GF-D8 (cell line): ENCODE results near the gene MVK.

Experiments
- DNase-seq: peaks from one replicate; lab custom pipeline; 2025; lab: John Stamatoyannopoulos, UW

The MVK gene

DNA sequence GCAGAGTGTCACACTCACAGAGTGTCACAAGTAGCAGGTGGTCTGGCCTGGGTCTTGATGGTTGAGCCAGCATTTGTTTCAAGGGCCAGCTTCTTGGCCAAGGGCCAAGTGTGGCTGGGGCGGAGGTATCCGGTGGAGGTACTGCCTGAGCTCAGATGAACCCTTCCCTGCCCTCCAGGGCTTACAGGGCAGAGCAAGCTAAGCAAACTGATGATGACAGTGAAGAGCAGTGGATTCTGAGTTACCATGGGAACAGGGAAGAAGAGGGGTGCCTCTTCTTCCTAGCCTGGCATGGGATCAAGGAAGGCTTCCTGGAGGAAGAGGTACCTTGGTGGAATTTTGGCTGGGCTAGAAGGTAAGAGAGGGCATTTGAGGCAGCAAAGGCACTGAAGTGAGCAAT lies 35.7 kb downstream of the MVK start:
- DNase-seq, result no peak

DNA sequence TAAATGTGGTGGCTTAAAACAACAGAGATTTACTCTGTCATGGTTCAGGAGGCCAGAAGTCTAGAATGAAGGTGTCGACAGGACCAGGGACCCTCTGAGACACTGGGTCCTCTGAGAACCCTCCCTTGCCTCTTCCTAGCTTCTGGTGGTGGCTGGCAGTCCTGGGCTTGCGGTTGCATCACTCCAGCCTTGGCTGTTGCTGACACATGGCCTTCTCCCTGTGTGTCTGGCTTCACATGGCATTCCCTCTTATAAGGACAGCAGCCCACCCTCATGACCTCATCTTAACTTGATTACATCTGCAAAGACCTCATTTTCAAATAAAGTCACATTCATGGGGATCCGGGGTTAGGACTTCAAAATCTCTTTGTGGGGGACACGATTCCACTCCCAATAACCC lies 36.9 kb downstream of the MVK start:
- no peak for DNase-seq

DNA sequence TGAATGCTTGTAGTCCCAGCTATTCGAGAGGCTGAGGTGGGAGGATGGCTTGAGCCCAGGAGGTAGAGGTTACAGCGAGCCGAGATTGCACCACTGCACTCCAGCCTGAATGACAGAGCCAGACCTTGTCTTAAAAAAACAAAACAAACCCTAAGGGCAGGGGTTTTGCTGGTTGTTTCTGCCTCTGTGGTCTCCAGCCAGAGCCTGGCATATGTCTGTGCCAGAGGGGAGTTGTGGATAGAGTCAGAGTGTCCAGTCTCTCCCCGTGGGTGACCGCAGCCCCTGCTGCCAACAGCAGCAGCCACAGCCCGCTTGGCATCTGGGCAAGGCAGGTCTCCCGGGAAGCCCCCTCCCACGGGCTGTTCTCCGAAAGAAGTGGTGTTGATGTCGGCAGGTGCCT lies 37.6 kb downstream of the MVK start:
- DNase-seq, result no peak

DNA sequence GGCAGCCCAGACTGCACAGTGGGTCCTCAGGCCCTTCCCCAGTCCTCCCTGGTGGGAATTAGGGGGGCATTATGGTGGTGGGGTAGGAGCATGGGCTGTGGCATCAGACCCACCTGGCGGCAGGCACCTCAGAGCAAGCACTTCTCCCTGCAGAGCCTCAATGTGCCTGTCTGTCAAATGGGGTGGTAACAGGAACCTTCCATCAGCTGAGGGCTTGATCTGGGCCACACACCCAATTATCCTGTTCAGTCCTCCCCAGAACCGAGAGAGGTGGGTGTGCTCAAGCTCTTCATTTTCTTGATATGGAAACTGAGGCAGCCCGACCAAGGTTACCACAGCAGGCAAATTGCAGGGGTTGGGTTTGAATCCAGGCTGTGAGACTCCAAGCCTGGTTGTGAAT lies 38.4 kb downstream of the MVK start:
- DNase-seq, result no peak

DNA sequence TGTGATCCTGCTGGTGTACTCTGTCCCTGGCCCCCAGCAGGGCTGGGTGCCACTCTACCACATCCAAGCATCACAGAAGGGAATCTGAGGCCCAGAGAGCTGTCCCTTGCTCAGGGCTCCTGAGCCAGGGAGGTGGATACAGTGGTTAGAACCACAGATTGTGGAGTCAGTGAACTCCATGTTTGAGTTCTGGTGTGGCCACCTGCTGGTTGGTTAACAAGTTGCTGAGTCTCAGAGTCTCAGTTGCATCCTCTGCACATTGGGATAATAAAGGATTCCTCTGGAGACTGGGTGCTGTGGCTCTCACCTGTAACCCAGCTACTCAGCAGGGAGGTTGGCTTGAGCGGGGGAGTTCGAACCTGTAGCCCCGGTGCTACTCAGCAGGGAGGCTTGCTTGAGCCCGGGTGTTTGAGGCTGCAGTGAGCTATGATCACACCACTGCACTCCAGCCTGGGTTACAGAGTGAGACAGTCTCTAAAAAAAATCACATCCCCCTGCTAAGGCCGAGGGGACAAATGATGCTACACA lies 39.4 kb downstream of the MVK start:
- no peak for DNase-seq

DNA sequence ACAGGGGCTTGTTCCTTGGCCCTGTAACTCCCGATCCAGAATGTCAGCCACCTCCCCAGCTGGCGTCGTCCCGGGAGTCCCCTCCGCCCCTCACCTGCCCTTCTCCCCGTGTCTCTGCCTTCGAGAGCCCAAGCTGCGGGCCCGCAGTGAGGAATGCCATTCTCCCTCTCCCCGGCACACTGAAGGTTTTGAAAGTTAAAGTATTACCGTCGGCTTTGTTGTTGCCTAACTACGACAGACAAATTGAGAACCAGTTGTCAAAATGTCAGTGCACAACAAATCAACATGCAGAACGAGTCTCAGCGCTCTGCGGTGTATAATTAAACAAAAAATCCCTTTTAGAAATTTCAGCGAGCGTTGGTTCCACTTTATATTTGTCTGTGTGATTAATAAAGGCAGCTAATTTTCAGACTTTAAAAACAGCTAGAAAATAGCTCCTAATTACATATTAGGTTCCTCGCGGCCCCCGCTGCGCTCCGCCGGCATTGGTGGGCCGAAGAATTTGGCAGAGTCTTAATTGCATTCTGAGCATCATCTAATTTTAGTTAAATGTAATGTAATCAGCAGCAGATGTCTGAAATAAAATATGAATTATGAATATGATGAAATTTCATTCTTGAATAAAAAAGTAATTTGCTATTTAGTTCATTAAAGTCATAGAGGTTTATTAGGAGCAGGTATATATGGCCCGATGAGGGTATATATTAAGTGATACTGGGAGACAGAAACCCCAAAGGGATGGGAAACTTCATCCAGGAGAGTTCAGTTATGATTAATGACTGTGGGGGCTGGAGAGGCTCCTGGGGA lies 40.3 kb downstream of the MVK start:
- DNase-seq, result no peak

DNA sequence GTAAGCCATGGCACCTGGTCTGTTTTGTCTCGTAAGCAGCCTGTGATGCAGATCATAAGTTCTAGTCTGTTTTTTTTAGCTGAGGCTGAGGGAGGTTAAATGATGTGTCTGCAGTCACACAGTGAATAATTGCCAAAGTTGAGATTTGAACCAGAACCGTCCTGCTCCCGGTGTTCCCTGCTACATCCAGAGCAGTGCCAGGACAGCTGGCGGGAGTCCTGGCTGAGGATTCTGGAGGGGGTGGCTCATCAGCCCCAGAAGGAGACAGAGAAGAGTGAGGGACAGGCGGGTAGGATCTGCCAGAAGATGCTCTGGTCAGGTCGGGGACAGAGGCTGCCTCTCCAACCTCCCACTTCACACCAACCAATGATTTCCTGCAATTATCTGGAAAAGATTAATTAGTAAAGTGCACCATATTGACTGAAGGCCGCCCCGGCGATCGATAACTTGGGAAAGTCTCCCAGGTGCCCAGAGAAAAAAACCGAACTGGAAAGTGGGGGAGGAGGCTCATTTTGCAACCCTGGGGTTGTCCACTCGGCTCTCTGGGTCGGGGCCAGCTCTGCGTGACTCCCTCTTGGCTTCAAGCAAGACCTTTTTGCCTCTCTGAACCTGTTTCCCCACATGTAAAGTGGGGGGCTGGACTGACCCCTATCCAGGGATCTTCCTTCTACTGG lies 42.1 kb downstream of the MVK start:
- DNase-seq, result no peak

DNA sequence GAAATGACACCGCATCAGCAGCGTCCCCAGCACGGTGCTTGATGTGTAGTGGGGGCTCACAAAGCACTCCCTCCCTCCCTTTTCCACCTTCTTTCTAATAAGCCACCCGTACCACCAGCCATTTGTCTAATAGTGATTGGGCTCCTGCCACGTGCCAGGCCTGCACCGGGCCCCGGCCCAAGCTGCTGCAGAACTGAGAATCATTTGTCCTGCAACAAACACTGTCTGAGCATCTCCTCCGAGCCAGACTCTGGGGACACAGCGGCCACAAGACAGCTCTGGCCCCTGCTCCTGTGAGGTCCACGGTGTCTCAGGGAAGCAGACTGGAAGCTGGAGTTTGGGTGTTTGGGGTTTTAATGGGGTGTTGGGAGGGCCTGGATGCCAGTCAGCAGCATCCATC lies 43.9 kb downstream of the MVK start:
- DNase-seq, result no peak

DNA sequence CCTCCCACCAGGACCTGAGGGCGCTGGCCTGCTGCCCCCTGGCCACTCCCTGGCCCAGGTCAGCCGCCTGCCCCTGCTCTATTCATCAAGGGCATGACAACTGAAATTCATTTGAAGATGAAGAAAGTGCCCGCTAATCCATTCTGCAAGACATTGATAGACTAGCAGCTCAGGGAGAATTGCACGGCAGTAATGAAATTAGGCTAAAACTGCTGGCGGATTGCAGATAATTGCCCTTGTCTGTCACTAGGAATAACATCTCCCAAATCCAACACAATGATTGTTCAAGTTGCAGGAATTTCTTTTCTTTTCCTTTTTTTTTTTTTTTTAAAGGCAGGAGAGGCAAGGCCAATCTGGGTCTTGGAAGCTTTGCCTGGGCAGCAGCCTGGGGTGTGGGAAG lies 44.5 kb downstream of the MVK start:
- DNase-seq, result no peak

DNA sequence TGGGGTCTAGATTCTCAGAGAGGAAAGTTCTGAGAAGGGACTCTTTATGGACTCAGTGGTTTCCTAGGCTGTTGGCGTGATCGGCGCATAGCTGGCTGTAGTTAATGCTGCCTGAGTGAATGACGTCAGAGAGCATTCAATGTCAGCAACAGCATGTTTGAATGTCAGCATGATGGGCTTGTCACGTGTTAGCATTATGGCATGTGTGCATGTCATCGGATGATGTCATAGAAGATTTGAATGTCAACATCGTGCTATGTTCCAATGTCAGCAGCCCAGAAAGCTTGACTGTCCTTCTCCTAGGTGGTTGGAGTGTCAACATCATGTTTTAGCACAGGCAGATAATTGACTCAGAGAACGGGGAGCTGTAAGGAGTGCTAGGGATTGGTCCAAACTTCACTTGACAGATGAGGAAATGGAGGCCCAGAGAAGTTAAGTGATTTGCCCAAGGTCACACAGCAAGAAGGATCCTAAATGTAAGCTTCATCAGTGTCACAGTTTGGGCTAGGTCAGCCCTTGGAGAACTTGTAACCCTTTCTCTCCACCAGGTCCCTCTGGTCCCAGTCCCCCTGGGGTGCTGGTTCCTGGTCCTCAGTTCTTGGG lies 45.5 kb downstream of the MVK start:
- DNase-seq, result no peak

DNA sequence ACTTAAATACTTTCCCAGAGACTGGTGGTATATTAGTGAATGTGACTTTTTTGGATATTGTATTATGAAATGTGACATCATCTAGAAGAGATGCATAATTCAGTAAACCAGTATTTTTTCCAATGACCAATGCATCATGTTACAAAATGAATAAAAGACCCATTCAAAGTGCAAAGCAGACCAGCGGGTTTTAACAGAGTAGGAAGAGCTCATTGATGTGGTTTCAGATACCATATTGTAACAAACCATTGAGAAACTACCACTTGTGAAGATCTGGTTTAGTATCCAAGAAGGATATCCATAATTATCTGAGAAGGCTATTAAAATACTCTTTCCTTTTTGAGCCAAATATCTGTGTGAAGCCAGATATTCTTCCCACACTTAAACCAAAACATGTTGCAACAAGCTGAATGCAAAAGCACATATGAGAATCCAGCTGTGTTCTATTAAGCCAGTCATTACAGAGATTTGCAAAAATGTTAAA lies 47.7 kb downstream of the MVK start:
- DNase-seq, result no peak

DNA sequence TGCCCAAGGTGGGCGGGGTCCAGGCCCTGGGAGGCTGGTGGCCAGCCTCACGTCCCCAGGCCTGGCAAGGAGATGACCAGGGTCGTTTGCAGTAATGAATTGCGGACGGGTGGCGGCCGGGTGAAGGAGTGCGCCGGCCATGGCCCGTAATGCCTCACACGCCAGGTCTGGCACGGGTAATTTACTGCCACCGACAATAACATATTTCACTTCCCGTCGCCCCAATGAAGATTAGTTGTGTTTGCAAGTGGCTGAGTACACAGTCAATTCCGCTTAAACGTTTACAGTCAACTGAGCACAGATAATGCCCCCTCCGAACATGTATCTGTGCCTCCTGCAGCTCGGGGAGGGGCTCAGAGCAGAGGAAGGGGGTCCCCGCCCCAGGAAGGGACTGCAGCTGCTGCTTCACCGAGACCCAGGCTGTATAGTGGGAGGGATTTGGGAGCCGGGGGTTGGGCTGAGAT lies 48.3 kb downstream of the MVK start:
- DNase-seq, result no peak

DNA sequence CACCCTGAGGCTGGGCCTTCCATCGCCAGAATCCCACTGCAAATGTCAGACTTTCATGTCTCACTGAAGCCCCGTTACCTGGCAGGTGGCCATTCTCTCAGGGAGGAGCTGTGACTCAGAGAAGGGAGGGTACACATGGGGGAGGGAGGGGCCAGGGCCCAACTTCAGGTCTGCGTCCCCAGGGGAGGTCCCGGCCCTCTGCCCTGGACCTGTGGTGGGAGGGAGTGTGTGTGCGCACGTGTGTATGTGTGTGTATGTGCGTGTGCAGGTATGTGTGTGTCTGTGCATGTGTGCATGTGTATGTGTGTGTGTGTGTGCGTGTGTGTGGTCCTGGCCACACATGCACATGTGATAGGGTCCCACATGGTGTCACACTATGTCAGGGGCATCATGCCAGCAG lies 50.9 kb downstream of the MVK start:
- no peak for DNase-seq

DNA sequence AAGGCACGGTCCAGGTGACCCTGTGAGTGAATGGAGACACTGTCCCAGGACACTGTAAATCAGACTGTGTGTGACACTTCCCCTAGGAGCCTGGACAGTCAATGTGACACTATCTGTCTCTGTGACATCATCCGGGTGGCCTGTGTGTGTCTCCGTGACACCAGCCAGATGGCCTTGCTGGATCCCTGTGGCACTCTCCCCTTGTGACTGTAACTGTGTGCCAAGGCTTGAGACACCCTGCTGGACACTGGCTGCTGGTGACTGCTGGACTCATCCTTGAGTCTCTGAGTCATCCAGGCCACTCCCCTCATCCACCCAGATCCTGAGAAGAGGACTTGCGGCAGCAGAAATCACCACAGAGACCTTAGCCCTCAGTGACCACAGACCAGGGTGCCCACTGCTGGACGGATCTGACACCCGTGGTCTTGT lies 51.6 kb downstream of the MVK start:
- no peak for DNase-seq

DNA sequence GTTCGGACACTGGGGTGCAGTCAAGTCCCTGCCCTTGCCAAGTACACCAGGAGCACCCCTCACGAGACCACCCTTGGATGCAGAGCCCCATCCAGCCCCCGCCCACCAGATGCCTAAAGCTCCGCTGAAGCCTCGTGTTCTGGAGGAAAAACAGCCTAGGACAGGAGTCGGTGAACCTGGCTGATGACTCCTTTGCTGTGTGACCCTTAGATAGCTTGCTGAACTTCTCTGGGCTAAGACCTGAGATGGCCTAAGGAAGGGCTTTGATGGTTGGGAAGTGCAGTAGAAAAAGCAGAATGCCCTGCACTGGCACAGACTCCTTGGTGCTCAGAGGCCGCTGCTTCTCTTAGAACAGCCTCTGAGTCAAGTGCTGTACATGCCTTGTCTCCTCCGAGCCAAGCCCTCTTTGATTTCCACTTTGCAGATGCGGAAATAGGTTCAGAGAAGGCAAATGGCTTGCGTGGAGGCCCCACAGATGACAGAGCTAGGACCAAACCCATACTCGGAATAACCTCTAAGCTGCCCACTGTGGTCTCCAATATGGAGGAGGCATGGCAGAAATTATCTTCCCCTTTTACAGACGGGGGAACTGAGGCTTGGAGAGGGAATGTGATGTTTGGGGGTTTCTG lies 52.3 kb downstream of the MVK start:
- DNase-seq, result no peak

DNA sequence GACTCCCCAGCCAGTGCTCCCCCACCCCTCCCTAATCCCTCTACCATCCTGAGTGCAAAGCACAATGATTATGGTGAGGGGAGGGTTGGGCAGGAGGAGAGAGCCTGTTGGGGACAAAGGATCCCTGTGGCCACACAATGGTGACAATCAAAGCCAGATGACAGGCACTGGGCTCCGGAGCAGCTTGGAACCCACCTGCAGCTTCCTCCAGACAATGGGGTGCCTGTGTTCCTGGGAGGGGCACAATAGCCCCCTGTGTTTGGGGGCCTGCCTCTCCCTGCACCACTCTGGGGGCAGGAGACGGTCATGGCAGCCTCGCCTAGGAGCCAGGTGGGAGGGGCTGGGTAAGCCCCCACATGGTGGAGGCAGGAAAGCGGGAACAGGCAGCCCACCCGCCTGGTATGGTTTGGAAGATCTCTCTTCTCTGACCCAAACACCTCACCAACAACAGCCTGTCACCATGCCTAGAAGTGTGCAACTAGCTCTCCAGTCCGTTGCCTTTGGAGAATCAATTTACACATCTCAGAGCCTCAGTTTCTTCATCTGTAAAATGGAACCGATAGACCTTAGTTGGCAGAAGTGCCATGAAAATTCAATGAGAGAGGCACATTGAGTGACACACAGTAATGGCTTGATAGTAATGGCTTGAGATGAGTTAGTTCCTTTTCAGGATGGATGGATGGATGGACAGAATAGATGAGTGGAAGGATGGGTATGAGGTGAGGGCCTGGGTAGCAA lies 53.0 kb downstream of the MVK start:
- DNase-seq, result no peak

DNA sequence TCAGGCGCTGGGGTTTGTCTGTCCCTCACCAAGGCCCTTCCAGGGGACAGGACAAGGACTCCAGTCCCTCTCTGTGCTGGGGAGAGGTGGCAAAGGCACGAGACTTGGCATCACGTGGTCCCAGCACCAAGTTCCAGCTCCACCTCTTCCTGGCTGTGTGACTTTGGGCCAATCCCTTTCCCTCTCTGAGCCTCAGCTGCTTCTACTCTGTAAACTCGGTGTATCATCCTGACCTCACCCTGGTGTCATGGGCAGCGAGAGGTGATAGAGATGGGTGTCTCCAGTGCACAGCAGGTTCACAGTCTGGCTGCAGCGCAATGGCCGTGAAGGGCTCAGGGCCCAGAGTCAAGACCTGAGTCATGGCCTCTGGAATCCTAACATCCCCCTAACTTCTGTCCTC lies 54.0 kb downstream of the MVK start:
- no peak for DNase-seq

DNA sequence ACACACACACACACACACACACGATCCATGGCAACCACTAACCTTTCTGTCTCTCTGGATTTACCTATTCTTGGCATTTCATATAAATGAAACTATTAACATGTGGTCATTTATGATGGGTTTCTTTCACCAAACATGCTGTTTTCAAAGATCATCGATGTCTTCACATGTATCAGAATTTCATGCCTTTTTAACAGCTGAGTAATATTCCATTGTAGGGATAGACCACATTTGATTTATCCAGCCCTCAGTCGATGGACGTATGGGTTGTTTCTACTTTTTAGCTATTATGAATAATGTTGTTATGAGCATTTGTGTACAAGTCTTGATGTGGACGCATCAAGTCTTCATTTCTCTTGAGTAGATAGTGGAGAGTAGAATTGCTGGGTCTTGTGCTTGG lies 56.5 kb downstream of the MVK start:
- no peak for DNase-seq

DNA sequence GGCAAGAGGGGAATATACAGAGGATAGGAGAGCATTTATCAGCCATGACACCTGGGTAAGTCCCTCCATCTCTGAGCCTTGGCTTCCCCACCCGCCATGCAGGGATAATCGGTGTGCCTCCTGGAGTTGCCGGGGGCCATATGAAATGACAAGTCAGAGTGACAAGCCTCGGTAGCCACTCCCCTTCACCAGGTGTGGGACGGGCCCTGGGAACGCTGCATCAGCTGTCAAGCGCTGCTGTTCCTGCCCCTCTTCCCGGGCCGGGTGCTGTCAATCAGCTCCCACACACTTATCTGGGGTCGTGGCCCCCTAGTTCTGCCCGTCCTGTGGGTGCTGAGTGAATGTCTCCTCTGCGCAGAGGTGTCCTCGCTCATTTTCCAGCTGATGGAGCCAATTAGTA lies 57.2 kb downstream of the MVK start:
- no peak for DNase-seq

DNA sequence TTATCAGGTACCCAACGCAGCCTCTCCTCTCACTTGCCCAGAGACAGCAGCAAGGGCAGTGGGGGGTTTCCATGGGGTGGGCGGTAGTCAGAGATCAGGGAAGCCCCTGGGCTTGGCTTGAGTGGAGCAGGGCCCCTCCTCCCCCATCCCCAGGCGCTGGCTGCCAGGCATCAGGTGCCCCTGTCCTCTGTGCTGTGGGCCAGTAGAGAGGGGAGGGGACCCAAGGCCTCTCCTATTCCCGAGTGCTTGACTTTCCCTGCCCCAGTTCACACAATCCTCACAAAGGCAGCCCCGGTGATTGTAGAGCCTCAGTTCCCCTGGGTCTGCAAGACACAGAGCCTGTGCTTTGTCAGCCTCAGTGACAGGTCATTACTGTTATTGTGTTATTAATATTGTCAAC lies 57.7 kb downstream of the MVK start:
- no peak for DNase-seq

DNA sequence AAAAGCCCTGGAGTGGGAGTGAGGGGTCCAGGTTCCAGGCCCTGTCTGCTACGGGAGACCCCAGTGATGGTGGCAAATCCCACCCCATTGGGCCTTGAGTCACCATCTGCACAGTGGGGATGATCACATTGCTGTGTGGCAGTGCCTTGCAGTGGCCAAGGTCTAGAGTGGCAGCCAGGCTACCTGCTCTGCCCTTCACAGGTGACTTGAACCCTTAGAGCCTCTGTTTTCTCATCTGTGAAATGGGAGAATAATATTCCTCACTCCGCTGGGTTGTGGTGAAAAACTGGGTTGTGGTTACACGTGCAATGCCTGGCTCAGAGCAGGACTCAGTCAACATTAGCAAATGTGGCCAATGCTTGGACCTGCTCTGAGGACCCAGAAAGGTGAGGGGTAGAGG lies 58.2 kb downstream of the MVK start:
- no peak for DNase-seq

DNA sequence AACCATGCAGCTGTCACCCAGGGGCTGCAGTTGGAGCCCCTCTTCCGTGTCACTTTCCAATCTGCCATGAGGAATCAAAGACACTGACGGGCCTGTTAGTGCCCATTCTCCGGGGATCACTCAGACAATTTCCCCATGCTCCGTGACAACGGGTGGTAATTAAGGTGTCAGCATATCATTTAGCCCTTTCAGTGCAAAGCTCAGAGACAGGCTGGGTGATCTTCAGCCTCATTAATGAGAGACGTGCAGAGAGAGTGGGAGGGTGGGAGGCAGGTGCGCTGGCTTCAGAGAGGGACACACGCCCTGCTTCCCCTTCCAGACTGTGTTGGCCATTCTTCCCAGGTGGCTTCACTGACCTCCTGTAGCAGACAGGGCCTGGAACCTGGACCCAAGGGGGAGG lies 58.7 kb downstream of the MVK start:
- no peak for DNase-seq
